PC-9 (cell line): ENCODE results near the gene XPO6.

Source experiments
- CTCF ChIP-seq: fragments of 200-600 bp; sonication (generic); conservative IDR thresholded peaks from 2 replicates; pipeline ENCODE4 v1.6.1; 2017; ENCODE audit warnings: mixed run types, antibody characterized with exemption, mild to moderate bottlenecking, moderate library complexity
- EZH2 ChIP-seq: fragments of 200-600 bp; sonication (generic); IDR thresholded peaks from 2 replicates; pipeline ENCODE4 v1.8.0; 2017; ENCODE audit warnings: antibody characterized with exemption, low read depth

GRCh38 chr16:28098959-28099945 is 112.5 kb downstream of the XPO6 start:
- TF ChIP-seq EZH2, result no peak
- TF ChIP-seq CTCF, result no peak
